HG02840 (cell line): Measurements from ENCODE around the gene NOS3.
A peak's percentile ranks its signal among the peaks of the same experiment; 100 is the strongest.
"Not testable (repeated sequence)": the region's sequence is repeated elsewhere in the genome, so short reads cannot be mapped to it uniquely, and the experiment has no call there.

Experiments used
- ATAC-seq: cut with Tn5 transposase; IDR thresholded peaks from one replicate; pipeline ENCODE4 v1.9.1; 2021; ENCODE audit warnings: mild to moderate bottlenecking, moderate library complexity, moderate number of reproducible peaks; ENCODE audit not compliant: unreplicated experiment, low FRiP score

Gene NOS3

DNA sequence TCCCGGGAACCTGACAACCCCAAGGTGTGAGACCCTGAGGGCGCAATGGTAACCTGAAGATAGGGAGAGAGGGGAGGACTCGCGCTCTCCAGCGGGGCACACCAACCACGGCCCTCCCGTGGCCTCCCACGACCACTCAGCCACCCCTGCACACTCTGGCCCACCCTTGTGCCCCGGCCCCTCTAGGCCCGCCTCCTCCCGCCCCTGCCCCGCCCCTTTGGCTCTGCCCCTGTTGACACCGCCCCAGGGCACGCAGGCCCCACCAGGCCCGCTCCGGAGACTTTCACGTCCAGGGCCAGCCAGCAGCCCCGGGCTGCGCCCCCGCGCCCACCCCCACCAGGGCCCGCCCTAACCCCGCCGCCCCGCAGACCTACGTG lies 22.5 kb downstream of the NOS3 start:
- ATAC-seq, result no peak

DNA sequence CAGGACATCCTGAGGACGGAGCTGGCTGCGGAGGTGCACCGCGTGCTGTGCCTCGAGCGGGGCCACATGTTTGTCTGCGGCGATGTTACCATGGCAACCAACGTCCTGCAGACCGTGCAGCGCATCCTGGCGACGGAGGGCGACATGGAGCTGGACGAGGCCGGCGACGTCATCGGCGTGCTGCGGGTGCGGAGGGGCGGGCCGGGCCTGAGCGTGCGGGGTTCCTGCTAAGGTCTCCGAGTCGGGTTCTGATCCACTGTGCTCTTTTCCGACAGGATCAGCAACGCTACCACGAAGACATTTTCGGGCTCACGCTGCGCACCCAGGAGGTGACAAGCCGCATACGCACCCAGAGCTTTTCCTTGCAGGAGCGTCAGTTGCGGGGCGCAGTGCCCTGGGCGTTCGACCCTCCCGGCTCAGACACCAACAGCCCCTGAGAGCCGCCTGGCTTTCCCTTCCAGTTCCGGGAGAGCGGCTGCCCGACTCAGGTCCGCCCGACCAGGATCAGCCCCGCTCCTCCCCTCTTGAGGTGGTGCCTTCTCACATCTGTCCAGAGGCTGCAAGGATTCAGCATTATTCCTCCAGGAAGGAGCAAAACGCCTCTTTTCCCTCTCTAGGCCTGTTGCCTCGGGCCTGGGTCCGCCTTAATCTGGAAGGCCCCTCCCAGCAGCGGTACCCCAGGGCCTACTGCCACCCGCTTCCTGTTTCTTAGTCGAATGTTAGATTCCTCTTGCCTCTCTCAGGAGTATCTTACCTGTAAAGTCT lies 23.1 kb downstream of the NOS3 start:
- no peak for ATAC-seq

DNA sequence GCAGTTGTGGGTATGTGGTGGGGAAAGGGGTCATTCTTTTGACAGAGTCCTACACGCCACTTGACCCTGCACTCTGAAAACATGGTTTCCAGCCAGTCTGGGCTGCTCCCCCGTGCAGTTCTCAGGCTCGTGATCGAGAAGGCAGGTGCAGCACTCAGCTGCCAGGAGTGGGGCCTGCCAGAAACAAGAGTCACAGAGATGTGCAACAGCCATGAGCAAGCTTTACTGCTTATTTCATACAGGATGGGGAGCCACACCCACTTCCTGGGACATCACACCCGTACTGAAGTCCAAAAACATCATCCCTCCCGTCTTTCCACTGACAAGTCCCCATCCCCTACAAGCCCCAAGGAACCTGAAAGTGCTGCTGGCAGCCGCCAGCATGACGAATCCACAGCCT lies 24.1 kb downstream of the NOS3 start:
- ATAC-seq, result no peak

GRCh38 chr7:151015967-151016366 lies 25.1 kb downstream of the NOS3 start:
- no peak for ATAC-seq

- no peak for ATAC-seq
These were observed 25.7 kb downstream of the NOS3 start for GRCh38 chr7:151016505-151016904.

DNA sequence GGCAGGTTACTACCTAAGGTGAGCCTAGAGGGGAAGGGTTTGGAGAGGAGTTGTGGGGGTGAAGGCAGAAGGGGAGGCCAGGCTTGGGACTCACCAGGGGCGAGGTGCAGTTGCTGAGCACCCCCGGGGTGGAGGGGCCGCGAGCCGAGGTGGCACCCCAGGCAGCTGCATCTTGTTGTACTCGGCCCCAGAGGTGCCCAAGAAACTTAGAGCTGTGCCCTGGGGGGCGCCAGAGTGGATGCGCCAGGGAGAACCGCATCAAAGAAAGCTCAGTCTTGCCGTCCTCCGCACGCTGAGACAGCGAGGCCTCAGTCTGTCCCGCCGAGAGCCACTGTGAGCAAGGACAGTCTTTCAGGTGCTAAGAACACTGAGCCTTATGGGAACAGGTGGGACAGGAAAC lies 26.1 kb downstream of the NOS3 start:
- ATAC-seq, result no peak

DNA sequence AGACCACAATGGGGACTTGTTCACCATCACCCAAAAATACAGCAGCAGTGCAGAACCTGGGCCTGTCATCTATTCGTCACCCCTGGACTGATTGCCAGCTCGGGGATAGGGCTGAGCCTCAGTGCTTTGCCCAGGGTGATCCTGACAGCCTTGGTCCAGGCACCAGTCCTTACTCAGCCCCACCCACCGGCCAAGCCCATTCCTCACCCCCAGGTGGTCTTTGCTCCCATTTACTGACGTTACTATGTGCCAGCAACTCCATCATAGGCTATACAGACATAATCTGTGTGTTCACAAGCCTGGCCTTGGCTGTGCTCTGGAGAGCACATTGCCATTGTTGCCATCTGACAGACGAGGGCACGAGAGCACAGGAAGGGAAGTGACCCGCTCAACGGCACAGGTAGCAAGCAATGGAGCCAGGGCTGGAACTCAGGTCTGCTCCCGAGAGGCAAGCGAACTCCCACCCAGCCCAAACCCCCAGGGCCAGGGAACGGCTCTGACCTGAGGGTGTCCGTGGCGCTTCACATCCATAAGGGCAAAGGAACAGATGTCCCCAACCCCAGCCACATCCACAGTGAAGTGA lies 26.6 kb downstream of the NOS3 start:
- ATAC-seq, result no peak

GRCh38 chr7:151017953-151018420 lies 27.2 kb downstream of the NOS3 start:
- no peak for ATAC-seq

- no peak for ATAC-seq
These were observed 27.8 kb downstream of the NOS3 start for GRCh38 chr7:151018421-151019129.

GRCh38 chr7:151019130-151019447 lies 28.3 kb downstream of the NOS3 start:
- no peak for ATAC-seq

- no peak for ATAC-seq
These were observed 29.4 kb downstream of the NOS3 start for GRCh38 chr7:151020231-151020630.

GRCh38 chr7:151023232-151023631 lies 32.4 kb downstream of the NOS3 start:
- no peak for ATAC-seq

DNA sequence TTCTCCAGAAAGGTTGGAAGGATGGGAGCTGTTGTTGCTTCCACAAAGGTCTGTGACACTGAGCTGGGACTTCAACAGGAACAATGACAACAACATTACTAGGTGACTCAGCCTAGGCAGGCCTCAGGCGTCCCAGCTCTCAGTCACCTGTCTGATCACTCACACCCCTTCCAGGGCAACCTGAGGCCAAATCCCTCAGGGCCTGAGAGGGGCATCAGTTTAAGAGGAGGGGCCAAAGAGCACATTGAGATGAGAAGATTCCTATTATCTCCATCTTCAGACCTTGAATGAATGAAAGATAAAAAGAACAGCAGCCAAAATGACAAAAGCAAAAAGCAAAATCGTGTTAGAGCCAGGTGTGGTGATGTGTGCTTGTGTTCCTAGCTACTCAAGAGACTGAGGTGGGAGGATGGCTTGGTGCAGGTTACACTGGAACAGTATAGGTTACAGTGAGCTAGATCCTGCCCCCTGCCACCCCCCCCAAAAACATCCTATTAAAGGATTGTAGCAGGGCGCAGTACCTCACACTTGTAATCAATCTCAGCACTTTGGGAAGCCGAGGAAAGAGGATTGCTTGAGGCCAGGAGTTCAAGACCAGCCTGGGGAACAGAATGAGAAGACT lies 33.7 kb downstream of the NOS3 start, which contains the start of gene ATG9B:
ATG9B (minus strand) TSS at position 60 of the 622 bp plus-strand sequence. CDS start 71 bp downstream, outside the sequence.
- no peak for ATAC-seq

- ATAC-seq, result no peak
These were observed 35.3 kb downstream of the NOS3 start for GRCh38 chr7:151025924-151026671.

- ATAC-seq, result not testable (repeated sequence)
These were observed 36.2 kb downstream of the NOS3 start for GRCh38 chr7:151026771-151027727.

- ATAC-seq, result peak; percentile 2
These were observed 36.9 kb downstream of the NOS3 start for GRCh38 chr7:151027728-151028130.

GRCh38 chr7:151028131-151028947 lies 37.5 kb downstream of the NOS3 start, which contains the start of gene ABCB8:
TSS of gene ABCB8 (plus strand) at chr7:151028450. CDS start at chr7:151028516, 66 bp downstream.
- ATAC-seq, result peak; percentile 97

DNA sequence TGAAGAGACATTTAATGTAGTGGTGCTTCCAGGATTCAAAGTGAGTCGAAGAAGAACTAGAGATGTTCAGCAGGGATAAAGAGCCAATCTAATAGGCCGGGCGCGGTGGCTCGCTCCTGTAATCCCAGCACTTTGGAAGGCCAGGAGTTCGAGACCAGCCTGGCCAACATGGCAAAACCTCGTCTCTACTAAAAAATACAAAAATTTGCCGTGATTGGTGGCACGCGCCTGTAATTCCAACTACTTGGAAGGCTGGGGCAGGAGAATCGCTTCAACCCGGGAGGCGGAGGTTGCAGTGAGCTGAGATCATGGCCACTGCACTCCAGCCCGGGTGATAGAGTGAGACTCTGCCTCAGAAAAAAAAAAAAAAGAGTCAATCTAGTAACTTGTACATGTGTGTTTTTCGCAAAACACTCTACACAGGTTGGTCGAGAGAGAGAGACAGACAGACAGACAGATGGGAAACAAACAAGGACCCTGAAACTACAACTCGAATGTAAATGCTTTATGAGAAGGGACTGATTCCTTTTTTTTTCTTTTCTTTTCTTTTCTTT lies 38.2 kb downstream of the NOS3 start:
- no peak for ATAC-seq
